Measurements from ENCODE around the gene TRNP1.

- no peak for TF ChIP-seq CTCF (IDR thresholded peaks at IDR 0.05)
- TF ChIP-seq POLR2A (IDR thresholded peaks at IDR 0.05) = no peak
These were observed 34.2 kb upstream of the TRNP1 start for GRCh38 chr1:26959270-26959669.

All from thyroid gland (tissue), 4 donors.